ENCODE results near the gene SLC66A1. TPM values are rescaled to one million over a fixed set of nuclear protein-coding genes. Genes with fewer than 3 reads are reported as not detected.

Gene SLC66A1
- total and polyA plus RNA-seq, 9 donors, result 2.4 to 15.2 (median 10.4) TPM

DNA sequence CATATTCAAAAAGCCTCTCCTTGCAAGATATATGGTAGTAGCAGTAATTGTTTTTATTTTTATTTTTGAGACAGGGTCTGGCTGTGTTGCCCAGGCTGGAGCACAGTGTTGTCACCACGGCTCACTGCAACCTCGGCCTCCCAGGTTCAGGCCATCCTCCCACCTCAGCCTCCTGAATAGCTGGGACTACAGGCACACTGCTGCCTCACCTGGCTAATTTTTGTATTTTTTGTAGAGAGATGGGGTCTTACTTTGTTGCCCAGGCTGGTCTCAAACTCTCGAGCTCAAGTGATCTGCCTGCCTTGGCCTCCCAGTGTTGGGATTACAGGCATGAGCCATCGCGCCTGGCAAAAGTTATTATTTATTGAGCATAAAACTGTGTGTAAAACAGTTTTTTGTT is 38.4 kb downstream of the SLC66A1 start:
- TF ChIP-seq, protein P1, sequence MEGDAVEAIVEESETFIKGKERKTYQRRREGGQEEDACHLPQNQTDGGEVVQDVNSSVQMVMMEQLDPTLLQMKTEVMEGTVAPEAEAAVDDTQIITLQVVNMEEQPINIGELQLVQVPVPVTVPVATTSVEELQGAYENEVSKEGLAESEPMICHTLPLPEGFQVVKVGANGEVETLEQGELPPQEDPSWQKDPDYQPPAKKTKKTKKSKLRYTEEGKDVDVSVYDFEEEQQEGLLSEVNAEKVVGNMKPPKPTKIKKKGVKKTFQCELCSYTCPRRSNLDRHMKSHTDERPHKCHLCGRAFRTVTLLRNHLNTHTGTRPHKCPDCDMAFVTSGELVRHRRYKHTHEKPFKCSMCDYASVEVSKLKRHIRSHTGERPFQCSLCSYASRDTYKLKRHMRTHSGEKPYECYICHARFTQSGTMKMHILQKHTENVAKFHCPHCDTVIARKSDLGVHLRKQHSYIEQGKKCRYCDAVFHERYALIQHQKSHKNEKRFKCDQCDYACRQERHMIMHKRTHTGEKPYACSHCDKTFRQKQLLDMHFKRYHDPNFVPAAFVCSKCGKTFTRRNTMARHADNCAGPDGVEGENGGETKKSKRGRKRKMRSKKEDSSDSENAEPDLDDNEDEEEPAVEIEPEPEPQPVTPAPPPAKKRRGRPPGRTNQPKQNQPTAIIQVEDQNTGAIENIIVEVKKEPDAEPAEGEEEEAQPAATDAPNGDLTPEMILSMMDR (IDR thresholded peaks at IDR 0.05), result no peak
- no peak for TF ChIP-seq POLR2A (IDR thresholded peaks at IDR 0.05)
- intact Hi-C loops (cut with DNase I), result no loop called here
- Histone ChIP-seq H3K36me3 (no peaks in the 10 kb centered on the region), H3K27me3 (no peaks in the 10 kb centered on the region), H3K9me3 (no peaks in the 10 kb centered on the region), H3K4me3 (no peak overlapping the region), H3K27ac (no peak overlapping the region), H3K4me1 (ENCODE audit: insufficient read depth) (peaks cover 15% of the 10 kb centered on the region)
- no peak for DNase-seq
- 95% methylated on average over 5 of the region's 5 CpGs for WGBS, 3 donors

DNA sequence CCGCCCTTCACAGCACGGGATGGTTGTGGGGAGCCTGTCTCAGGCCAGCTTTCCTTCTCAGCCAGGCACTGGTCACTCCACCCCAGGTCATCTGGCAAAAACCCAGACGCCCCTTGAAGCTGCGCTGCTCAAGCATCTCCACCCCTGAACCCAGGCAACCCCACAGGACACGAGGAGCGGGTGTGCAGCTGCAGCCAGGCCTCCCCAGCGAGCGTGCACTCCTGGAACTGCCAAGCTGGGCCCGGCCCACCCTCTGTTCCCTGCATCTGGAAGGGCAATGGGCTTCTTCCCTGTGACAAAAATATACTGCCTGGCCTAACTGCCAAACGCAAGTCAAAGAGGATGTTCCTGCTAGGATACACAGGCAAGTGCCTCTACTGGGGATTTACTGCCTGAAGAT is 39.7 kb downstream of the SLC66A1 start:
- H3K36me3 ChIP-seq, result no peaks in the 10 kb centered on the region
- 41 to 48% (median 46%) methylated on average over 10 of the region's 10 CpGs for WGBS, 3 donors
- H3K4me3 ChIP-seq, result no peak overlapping the region
- H3K27ac ChIP-seq, result peak overlapping the region in 1 of 2 donors; percentile 11
- H3K9me3 ChIP-seq, result no peaks in the 10 kb centered on the region
- TF ChIP-seq, protein P1 (IDR thresholded peaks at IDR 0.05), result no peak
- TF ChIP-seq EP300 (IDR thresholded peaks at IDR 0.05), result no peak
- TF ChIP-seq POLR2A (IDR thresholded peaks at IDR 0.05), result no peak
- DNase-seq, result peak in 3 of 5 donors; percentile 39 to 75 (median 63)
- H3K4me1 ChIP-seq (ENCODE audit: insufficient read depth), result peaks cover 15% of the 10 kb centered on the region
- H3K27me3 ChIP-seq, result no peaks in the 10 kb centered on the region
- intact Hi-C loops (cut with DNase I), result no loop called here

DNA sequence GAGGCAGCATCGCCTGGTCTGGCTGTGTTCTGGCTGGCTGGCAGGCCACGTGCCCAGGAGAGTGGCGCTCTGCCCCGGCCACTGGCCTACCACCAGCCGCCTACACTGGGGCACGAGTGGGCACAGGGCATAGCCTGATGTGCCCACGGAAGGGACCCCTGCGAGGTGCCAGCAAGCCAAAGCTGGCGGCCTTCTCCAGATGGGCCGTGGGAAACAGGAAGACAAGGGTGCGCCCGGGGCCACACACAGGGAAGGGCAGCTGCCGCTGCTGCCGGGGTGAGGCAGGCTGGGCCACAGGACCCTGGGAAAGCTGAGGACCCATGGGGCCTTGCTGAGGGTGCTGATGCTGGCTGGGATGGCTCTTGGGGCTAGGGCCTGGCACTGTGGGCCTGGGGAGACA is 40.7 kb downstream of the SLC66A1 start:
- H3K36me3 ChIP-seq, result no peaks in the 10 kb centered on the region
- 82 to 87% (median 83%) methylated on average over 14 of the region's 14 CpGs for WGBS, 3 donors

DNA sequence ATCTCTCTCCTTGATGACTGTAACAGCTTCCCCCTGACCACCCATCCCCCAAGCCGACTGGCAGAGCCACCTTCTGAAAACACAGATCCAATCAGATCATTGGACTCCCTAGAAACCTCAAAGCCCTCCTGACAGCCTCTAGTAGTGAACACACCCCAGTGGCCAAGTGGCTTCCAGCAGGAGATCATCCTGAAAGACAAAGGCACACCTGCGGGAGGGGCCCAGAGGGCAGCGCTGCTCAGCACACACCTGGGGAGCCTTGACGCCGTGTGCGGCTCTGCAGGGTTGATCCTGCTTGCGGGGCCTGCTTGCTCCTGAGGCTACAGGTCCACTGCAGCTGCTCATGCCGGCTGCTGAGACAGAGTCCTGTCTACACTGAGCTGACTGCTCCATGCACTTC is 41.5 kb downstream of the SLC66A1 start:
- H3K9me3 ChIP-seq, result no peaks in the 10 kb centered on the region
- no peak overlapping the region for H3K4me3 ChIP-seq
- WGBS, 3 donors, result 65 to 83% (median 79%) methylated on average over 8 of the region's 8 CpGs
- peaks cover 11% of the 10 kb centered on the region for H3K4me1 ChIP-seq (ENCODE audit: insufficient read depth)
- H3K36me3 ChIP-seq, result no peaks in the 10 kb centered on the region
- no peaks in the 10 kb centered on the region for H3K27me3 ChIP-seq
- DNase-seq, result no peak
- no peak overlapping the region for H3K27ac ChIP-seq
- intact Hi-C loops (cut with DNase I), result no loop called here
- TF ChIP-seq, protein P1 (IDR thresholded peaks at IDR 0.05), result no peak
- TF ChIP-seq POLR2A (IDR thresholded peaks at IDR 0.05), result no peak

More for the DNA sequence above, 40.7 kb downstream of the SLC66A1 start:
- TF ChIP-seq POLR2A (IDR thresholded peaks at IDR 0.05), result no peak
- no peak for TF ChIP-seq EP300 (IDR thresholded peaks at IDR 0.05)
- TF ChIP-seq, protein P1 (IDR thresholded peaks at IDR 0.05), result no peak
- Histone ChIP-seq H3K4me1 (ENCODE audit: insufficient read depth) (peaks cover 15% of the 10 kb centered on the region), H3K9me3 (no peaks in the 10 kb centered on the region), H3K27me3 (no peaks in the 10 kb centered on the region), H3K27ac (no peak overlapping the region), H3K4me3 (no peak overlapping the region)
- no peak for DNase-seq
- intact Hi-C loops (cut with DNase I), result no loop called here
